ENCODE data around the gene PCIF1. TPM values are rescaled to one million over a fixed set of nuclear protein-coding genes. Genes with fewer than 3 reads are reported as not detected.
"Not testable (repeated sequence)": the region's sequence is repeated elsewhere in the genome, so short reads cannot be mapped to it uniquely, and the experiment has no call there.

Gene PCIF1
- total RNA-seq, 1 donor from 2014 or later, result 13.5 TPM

DNA sequence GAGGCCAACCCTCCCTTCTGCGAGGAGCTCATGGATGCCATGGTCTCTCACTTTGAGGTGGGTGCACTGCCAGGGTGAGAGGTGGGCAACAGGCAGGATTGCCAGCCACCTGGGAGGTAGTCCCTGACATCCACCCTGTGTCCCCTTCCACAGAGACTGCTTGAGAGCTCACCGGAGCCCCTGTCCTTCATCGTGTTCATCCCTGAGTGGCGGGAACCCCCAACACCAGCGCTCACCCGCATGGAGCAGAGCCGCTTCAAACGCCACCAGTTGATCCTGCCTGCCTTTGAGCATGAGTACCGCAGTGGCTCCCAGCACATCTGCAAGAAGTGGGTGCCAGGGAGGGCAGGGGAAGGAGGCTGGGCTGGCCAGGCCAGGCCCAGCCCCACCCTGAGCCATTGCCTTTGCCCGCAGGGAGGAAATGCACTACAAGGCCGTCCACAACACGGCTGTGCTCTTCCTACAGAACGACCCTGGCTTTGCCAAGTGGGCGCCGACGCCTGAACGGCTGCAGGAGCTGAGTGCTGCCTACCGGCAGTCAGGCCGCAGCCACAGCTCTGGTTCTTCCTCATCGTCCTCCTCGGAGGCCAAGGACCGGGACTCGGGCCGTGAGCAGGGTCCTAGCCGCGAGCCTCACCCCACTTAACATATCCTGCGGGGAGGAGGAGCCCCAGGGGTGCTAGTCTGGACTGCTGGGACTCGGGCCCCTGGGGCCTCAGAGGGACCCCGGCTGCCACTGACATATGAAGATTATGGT lies 12.8 kb downstream of the PCIF1 start:
- no peak for DNase-seq

DNA sequence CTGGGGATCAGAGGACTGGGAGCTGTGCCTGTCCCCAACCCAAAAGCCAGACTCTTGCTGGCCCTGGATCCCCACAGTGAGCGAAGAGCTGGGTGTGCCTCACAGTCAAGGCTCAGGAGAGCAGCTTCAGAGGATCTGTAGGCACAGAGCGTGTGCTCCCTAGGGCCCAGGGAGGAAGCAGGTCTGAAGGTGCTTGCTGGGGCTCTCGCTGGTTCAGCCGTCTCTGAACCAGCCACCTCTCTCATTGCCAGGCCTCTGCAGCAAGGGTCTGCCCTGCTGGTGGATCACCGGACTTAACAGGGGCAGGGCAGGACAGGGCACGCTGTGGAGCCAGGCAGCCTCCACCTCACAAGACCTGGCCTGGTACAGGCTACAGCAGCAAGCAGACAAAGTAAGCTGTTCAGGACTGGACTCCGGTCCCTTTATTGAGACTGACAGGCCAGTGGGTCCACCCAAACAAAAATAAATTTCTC lies 13.8 kb downstream of the PCIF1 start:
- DNase-seq, result no peak

DNA sequence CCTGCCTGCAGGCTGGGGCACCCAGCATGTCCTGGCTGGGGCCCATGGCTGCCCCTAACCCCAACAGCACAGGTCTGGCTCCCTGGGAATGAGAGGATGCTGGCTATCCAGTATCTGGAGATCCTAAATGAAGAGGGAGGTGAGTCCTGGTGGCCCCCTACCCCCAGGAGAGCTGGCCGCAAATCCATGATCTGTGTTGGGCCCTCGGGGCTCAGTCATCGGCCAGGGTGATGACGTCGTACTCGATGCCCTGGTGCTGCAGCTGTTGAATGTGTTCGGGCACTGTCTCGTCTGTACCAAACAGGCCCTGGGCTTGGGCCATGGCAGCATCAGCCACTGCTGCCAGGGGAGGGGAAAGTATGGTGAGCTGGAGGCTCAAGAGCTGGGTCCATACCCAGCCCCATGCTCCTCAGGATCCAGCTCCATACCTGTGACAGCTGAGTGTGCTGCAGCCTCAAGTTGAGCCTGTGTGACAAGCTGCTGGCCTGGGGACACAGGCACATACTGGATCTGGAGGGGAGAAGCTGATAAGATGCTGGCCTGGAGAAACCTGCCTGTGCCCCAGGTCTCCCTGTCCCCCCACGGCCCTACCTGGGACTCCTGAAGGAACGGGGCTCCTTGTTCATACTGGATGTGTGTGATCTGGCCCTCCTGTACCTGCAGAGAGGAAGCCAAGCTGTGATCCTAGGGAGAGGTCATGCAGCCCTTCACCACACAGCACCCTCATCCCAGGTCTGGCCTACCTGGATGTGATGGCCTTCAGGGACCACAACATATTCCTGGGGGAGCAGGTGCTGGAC lies 14.5 kb downstream of the PCIF1 start:
- DNase-seq, result no peak

GRCh38 chr20:45949542-45950329 lies 15.3 kb downstream of the PCIF1 start:
- DNase-seq, result no peak

GRCh38 chr20:45950330-45950646 lies 15.8 kb downstream of the PCIF1 start:
- no peak for DNase-seq

- no peak for DNase-seq
Observed at GRCh38 chr20:45951925-45952834, 17.7 kb downstream of the PCIF1 start.

DNA sequence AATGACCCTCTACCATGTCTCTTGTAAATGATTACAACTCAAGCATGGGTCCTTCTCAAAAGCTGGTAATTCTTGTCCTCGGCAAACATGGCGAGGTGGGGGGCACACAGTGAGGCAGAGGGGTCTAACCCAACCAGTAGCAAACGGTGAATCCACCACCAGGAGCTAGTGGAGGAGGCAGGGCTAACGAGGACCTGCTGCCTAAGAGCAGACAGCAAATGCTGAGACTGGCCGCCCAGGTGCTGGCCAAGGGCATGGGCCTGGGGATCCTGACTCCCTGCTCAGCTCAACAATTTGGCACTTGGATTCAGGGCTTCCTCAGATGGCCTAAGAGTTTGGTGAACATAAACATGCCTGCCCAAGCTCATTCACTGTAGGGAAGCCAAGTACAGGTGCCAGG lies 18.4 kb downstream of the PCIF1 start:
- no peak for DNase-seq

DNA sequence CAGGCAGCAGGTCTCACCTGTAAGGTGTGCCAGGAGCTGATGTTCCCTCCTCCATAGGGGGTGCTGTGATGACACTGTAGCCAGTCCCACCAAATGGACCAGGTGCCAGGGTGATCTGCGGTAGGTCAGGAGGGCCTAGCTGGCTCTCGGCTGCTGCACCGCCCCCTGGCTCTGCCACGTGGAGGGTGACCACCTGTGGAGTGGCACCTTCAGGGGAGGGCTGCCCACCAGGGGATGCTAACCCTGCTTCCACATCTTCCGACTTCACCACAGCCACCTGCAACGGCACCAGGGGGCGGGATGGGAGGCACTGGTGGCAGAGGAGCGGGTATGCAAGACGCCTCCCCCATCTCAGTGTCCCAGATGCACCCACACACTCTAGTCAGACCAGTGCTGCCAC lies 19.2 kb downstream of the PCIF1 start:
- DNase-seq, result no peak

GRCh38 chr20:45956326-45956725 lies 21.8 kb downstream of the PCIF1 start:
- DNase-seq, result not testable (repeated sequence)

DNA sequence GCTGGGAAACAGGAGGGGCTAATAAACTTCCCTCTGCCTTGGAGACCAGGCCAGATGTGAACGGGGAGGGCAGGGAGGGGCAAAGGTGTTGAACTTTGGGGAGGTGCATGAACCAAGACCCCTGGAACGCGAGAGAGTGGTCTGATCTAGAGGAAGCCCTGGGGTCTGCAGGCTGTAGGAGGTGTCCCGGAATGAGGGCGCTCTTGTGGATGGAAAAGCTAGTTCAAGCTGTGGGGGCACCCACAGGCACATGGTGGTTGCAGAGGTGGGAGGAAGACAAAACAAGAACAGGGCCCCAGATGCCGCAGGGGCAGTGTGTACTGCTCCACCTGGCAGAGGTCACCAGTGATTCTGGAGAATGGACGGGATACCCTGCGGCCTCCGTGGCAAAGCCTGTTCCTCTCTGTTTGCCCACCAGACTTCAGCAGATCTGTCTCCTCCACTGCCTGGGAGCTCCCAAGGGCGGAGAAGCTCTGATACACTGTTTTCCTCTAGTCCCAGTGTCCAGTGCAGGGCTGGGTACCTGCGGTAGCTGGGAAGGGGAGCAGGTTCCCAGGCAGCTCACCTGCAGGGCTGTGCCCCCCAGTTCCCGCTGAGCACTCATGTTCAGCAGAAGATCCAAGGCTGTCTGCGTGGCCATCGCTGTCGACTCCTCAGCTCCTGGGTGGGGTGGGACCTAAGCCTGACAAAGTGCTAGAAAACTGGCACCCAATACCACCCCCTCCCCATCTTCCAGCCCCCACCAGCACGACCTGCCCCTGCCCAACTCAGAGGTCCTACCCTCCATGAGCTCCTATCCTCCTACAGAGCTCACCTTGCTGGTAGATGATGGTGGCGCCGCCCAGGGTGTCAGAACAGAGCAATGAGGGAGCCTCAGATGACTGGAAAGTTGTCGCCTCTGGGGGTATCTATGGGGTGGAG lies 22.8 kb downstream of the PCIF1 start:
- no peak for DNase-seq

- no peak for DNase-seq
Observed at GRCh38 chr20:45958593-45958992, 24.1 kb downstream of the PCIF1 start.

- DNase-seq, result no peak
Observed at GRCh38 chr20:45959126-45959525, 24.6 kb downstream of the PCIF1 start.

DNA sequence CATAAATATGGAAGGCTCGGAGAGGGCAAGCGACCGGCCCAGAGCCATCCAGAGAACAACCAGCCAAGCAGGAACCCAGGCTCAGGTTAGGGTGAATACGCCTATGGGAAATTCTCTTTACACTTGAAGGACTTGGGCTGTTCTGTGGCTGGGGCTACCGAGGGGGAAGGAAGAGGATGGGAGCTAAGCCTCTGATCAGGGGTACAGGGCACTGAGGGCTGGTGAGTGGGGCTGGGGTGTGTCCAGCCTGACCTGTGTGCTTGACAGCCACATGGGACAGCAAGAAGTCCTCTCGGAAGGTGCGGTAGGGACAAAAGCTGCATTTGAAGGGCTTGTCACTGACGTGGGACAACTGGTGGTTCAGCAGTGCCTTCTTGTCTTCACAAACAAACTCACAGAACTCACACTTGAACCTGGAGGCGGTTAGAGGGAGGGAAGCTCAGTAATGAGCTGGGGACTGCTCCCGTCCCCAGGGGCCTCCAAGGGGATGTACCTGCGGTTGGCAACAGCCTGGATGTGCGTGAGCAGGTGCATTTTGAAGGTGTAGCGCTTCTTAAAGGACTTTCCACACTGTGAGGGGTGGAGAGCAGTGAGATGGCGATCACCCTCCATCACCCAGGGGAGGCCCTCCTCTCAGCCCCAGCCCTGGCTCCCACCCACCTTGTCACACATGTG lies 25.6 kb downstream of the PCIF1 start:
- DNase-seq, result no peak

DNA sequence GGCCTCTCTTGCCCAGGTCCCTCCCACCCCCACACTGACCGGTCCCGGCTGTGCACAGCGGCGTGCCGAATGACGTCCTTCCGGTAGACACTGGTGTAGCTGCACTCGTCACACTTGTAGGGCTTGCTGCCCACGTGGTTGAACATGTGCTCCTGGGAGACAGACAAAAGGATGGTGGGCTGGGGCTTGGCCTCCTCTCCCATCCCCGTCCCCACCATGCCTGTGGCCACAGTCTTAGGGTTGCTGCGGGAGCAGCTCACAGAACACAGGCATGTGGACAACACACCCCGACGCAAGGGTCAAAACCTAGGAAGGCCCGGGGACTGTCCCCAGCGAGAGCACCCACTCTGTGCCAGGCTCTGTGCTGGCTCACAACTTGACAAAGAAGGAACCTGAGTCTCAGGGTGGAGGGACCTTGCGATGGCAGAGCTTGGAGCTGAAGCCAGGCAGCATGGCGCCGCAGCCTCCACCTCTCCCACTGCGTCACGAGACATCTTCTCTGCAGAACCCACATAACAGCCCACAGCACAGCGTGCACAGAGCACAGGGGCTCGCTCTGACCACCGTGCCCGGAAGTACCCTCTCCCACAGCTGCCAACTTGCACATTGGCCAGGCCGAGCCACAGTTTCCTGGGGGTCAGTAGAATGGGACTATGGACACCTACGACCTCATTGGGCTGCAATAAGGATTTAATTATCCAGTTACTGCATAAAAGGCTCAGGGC lies 27.7 kb downstream of the PCIF1 start:
- no peak for DNase-seq

GRCh38 chr20:45963059-45964005 lies 28.8 kb downstream of the PCIF1 start:
- DNase-seq, result no peak

GRCh38 chr20:45964006-45964400 lies 29.5 kb downstream of the PCIF1 start:
- no peak for DNase-seq

- no peak for DNase-seq
Observed at GRCh38 chr20:45965169-45966002, 30.9 kb downstream of the PCIF1 start.
